ENCODE measurements around the gene ETS2.

- TF ChIP-seq CTCF (IDR thresholded peaks at IDR 0.05) = no peak
- no peak for TF ChIP-seq POLR2A (IDR thresholded peaks at IDR 0.05)
These were observed 14.9 kb downstream of the ETS2 start for GRCh38 chr21:38820471-38821239.

Data from thyroid gland (tissue), 4 donors.